Sigmoid colon (tissue), 3 donors: ENCODE measurements around the gene AQP1.

Experiments
- CTCF ChIP-seq, 4 experiments: fragments of 450-650 bp in 3 of 4; fragments of 200-600 bp in 1 of 4; IDR thresholded peaks; one replicate each; pipeline ENCODE4 v1.5.1; 2016 to 2019; ENCODE audit warnings: antibody characterized with exemption in 4 of 4, mild to moderate bottlenecking in 3 of 4, moderate library complexity in 2 of 4
- POLR2A ChIP-seq, 2 donors: fragments of 450-650 bp; IDR thresholded peaks; one replicate each; pipeline ENCODE4 v1.6.1; 2016; ENCODE audit warnings: antibody characterized with exemption in 2 of 2, mild to moderate bottlenecking in 2 of 2, moderate library complexity in 2 of 2

- no peak for TF ChIP-seq CTCF (IDR thresholded peaks at IDR 0.05)
- TF ChIP-seq POLR2A (IDR thresholded peaks at IDR 0.05), result no peak
Measured at GRCh38 chr7:30865821-30866220, 45.8 kb upstream of the AQP1 start.
